Stomach smooth muscle (tissue), 2 donors: Measurements from ENCODE around the gene TRIL.

Experiments used
- H3K27ac ChIP-seq: one replicate; pipeline ENCODE4 v1.7.0; 2013; ENCODE audit warnings: mild to moderate bottlenecking, low read length, inconsistent platforms
- H3K27me3 ChIP-seq, 2 donors: one replicate each; pipeline ENCODE4 v1.7.0; 2013; ENCODE audit warnings: low read length in 2 of 2; ENCODE audit not compliant: insufficient read depth in 2 of 2, control insufficient read depth in 1 of 2
- H3K36me3 ChIP-seq, 2 donors: one replicate each; pipeline ENCODE4 v1.7.0; 2013; ENCODE audit warnings: low read length in 2 of 2; ENCODE audit not compliant: control insufficient read depth in 2 of 2, insufficient read depth in 2 of 2
- H3K4me1 ChIP-seq: one replicate; pipeline ENCODE4 v1.7.0; 2013; ENCODE audit warnings: low read length; ENCODE audit not compliant: control insufficient read depth, insufficient read depth
- H3K4me3 ChIP-seq, 2 donors: one replicate each; pipeline ENCODE4 v1.7.0; 2013; ENCODE audit warnings: low read length in 2 of 2
- H3K9ac ChIP-seq, 2 donors: one replicate each; pipeline ENCODE4 v1.7.0; 2013; ENCODE audit warnings: low read length in 2 of 2, mild to moderate bottlenecking in 1 of 2
- H3K9me3 ChIP-seq, 2 donors: one replicate each; pipeline ENCODE4 v1.7.0; 2013; ENCODE audit warnings: low read length in 2 of 2; ENCODE audit not compliant: control insufficient read depth in 2 of 2
- donor health status: healthy.
- donor health status: Pancreatic carcinoma.

TRIL gene

DNA sequence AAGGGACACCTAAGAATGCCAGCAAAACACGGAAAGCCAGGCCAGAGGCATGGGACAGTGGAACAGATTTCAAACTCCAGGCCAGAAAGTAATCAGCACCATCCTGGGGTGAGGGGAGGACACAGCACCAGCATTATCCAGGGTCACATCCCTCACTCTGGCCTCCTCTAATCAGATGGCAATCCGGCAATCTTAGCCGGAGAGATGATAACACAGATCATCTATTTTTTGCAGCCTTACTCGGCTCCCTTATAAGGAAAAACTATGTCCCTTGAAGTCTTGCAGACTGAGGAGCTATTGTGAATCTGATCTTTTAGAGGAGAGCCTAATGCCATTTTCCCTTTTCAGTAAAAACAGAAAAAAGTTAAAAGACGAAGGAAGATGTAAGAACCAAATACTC is 16.5 kb downstream of the TRIL start:
- Histone ChIP-seq H3K27me3 (peaks cover 3 to 4% of the 10 kb centered on the region in 2 donors), H3K4me3 (no peak overlapping the region), H3K36me3 (no peaks in the 10 kb centered on the region), H3K9me3 (no peaks in the 10 kb centered on the region), H3K4me1 (no peaks in the 10 kb centered on the region), H3K9ac (no peak overlapping the region), H3K27ac (no peak overlapping the region)

DNA sequence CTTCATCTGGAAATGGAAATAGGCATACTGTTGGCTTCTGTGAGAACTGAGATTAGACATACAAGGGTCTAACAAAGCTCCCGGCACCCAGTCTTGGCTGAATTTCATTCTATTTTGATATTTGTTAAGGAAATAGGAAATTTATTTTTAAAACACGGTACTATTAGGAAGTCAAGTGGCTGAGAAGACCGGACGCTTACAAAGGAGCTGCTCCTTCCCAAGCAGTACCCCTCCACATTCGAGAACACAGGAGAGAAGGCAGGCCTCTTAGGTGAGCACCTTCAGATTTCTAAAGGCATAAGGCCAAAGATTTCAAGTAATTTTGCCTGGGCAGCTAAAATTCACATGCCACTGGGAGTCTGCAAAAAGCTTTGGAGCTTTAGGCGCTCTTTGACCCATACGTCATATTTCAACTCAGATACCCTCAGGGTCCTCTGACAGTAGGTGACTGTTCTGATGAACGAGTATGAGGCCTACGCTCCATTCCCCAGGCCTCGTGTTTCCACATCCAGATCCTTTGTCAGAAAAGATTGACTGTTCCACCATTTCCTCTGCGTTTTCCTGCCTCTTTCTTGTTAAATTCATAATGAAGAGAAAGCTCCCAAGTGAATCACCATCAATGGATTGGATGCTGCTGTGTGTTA is 17.3 kb downstream of the TRIL start:
- Histone ChIP-seq H3K27me3 (peaks cover 3 to 4% of the 10 kb centered on the region in 2 donors), H3K27ac (no peak overlapping the region), H3K9me3 (no peaks in the 10 kb centered on the region), H3K9ac (no peak overlapping the region), H3K4me3 (no peak overlapping the region), H3K4me1 (no peaks in the 10 kb centered on the region), H3K36me3 (no peaks in the 10 kb centered on the region)

DNA sequence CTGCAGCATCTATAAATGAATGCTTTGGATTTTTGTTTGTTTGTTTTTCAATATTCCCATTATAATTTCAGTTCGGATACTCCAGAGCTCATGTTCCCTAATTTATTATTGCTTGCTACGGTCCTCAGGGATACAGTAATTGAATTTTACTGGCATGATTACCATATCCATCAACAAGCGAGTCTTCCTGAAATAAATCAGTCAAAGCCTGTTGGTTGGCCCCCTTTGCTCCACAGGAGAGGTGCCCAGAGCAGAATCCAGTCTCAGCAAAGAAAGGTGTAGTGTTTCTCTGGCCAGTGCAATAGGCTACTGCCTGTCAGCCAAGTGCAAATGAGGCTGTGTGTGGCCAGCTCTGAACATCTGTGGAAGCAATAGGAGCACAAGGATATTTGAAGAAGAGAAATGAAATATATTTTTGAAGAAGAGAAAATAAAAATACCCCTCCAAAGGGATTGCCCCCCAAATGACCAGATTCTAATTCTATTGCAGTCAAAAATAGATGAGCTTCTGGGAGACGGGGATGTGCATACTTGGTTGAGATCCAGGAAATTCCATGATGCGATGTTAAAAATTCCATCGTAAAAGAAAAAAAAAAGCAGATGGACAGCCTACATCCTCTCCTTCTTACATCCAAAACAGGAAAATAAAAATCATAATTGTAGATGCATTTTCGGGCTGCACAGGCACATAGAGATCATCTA is 18.1 kb downstream of the TRIL start:
- H3K27me3 ChIP-seq = peaks cover 0 to 6% of the 10 kb centered on the region in 2 donors
- H3K9ac ChIP-seq = no peak overlapping the region
- H3K27ac ChIP-seq = no peak overlapping the region
- no peaks in the 10 kb centered on the region for H3K36me3 ChIP-seq
- no peaks in the 10 kb centered on the region for H3K4me1 ChIP-seq
- H3K9me3 ChIP-seq = no peaks in the 10 kb centered on the region
- no peak overlapping the region for H3K4me3 ChIP-seq

DNA sequence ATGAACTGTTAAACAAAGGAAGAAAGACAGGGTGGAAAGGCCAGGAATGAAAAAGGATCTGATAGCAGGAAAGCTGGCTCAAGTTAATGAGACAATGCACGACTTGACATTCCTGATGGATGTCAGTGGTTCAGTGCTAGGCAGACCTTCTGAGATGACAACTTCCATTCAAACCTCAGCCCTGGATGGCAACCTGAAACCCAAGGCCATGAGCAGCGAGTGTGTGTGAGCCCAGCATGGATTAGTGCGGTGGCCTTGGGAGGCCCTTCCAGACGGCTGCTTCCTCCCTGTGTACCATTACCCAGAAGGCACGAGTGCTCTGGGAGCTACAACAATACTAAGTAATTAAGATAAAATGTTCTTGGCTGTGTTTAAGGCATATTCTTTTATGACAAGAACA is 18.8 kb downstream of the TRIL start:
- H3K9me3 ChIP-seq = no peaks in the 10 kb centered on the region
- H3K27ac ChIP-seq = no peak overlapping the region
- no peaks in the 10 kb centered on the region for H3K36me3 ChIP-seq
- H3K27me3 ChIP-seq = peaks cover 0 to 6% of the 10 kb centered on the region in 2 donors
- H3K9ac ChIP-seq = no peak overlapping the region
- no peaks in the 10 kb centered on the region for H3K4me1 ChIP-seq
- H3K4me3 ChIP-seq = no peak overlapping the region

DNA sequence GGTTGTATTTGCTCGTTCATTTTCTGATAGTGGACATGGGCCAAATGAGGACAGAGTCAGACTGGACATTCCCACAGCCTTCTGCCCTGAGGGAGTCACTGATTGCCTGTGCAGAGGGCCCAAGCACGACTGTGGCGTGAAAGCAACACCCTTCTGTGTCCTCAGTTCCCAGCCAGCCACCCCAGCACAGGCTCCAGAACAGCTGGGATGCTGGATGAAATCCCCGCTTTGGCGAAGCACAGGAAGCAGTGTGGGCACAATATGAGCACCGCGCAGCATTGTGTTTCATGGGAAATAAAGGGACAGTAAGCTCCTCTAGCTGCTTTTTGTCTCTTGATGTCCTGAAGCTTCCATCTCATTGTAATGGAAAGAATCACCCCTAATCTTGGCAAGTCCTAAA is 20.5 kb downstream of the TRIL start:
- Histone ChIP-seq H3K4me3 (no peak overlapping the region), H3K36me3 (no peaks in the 10 kb centered on the region), H3K27ac (no peak overlapping the region), H3K9me3 (no peaks in the 10 kb centered on the region), H3K27me3 (peaks cover 0 to 6% of the 10 kb centered on the region in 2 donors), H3K9ac (no peak overlapping the region), H3K4me1 (peaks cover 9% of the 10 kb centered on the region)

- no peak overlapping the region for H3K9ac ChIP-seq
- H3K27ac ChIP-seq = no peak overlapping the region
- no peaks in the 10 kb centered on the region for H3K9me3 ChIP-seq
- peaks cover 0 to 6% of the 10 kb centered on the region in 2 donors for H3K27me3 ChIP-seq
- no peak overlapping the region for H3K4me3 ChIP-seq
- peaks cover 9% of the 10 kb centered on the region for H3K4me1 ChIP-seq
- no peaks in the 10 kb centered on the region for H3K36me3 ChIP-seq
Measured at GRCh38 chr7:28937103-28937502, 21.0 kb downstream of the TRIL start.

GRCh38 chr7:28933846-28934320 is 24.2 kb downstream of the TRIL start:
- no peak overlapping the region for H3K27ac ChIP-seq
- no peaks in the 10 kb centered on the region for H3K36me3 ChIP-seq
- H3K9me3 ChIP-seq = no peaks in the 10 kb centered on the region
- H3K4me3 ChIP-seq = no peak overlapping the region
- H3K27me3 ChIP-seq = peaks cover 0 to 4% of the 10 kb centered on the region in 2 donors
- peaks cover 9% of the 10 kb centered on the region for H3K4me1 ChIP-seq
- H3K9ac ChIP-seq = no peak overlapping the region

- Histone ChIP-seq H3K36me3 (no peaks in the 10 kb centered on the region), H3K9me3 (no peaks in the 10 kb centered on the region), H3K4me1 (peaks cover 9% of the 10 kb centered on the region), H3K4me3 (no peak overlapping the region), H3K9ac (no peak overlapping the region), H3K27me3 (peaks cover 2% of the 10 kb centered on the region in 2 donors), H3K27ac (no peak overlapping the region)
Measured at GRCh38 chr7:28931565-28931964, 26.6 kb downstream of the TRIL start.

DNA sequence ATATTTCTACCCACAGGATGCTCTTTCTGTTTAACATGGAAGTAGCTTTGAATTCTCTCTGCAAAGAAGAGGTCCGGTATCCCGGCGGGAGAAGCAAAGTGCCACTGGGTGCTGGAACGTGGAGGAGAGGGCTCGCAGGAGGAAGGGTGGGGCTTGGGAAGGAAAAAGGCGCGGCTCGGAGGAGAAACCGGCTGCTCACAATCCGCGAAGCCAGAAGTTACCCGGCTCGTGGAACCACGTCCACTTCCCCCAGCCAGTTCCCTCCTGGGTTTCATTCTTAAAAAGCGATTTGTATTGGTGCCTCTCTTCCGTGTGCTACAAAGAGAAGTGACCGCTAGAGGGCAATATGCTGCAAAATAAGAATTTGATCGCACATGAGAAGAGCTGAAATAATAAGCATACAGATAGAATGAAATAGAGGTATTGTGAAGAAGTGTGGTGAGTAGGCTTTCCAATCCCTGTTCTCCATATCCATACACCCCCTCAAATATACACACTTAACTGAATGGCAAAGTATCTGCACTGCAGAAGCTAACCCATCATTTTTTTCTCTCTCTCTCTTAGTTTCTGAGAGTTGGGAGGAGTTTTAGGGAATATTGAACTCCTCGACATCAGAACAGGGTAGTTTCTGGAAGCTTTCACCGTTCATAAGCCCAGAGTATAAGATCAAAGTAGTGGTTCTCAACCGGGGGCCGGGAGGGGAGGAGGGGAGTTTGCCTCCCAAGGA is 31.1 kb downstream of the TRIL start:
- no peaks in the 10 kb centered on the region for H3K36me3 ChIP-seq
- peaks cover 7 to 9% of the 10 kb centered on the region in 2 donors for H3K27me3 ChIP-seq
- H3K27ac ChIP-seq = no peak overlapping the region
- H3K4me3 ChIP-seq = peak overlapping the region; percentile 74 to 81
- H3K4me1 ChIP-seq = no peaks in the 10 kb centered on the region
- H3K9ac ChIP-seq = peak overlapping the region; percentile 47 to 52
- H3K9me3 ChIP-seq = no peaks in the 10 kb centered on the region

GRCh38 chr7:28922624-28923331 is 35.4 kb downstream of the TRIL start:
- Histone ChIP-seq H3K36me3 (no peaks in the 10 kb centered on the region), H3K4me3 (no peak overlapping the region), H3K9ac (no peak overlapping the region), H3K27ac (no peak overlapping the region), H3K9me3 (no peaks in the 10 kb centered on the region), H3K4me1 (no peaks in the 10 kb centered on the region), H3K27me3 (peaks cover 7 to 9% of the 10 kb centered on the region in 2 donors)
